OCI-LY7 (cell line): Measurements from ENCODE around the gene FCSK. TPM values are rescaled to one million over a fixed set of nuclear protein-coding genes. Genes with fewer than 3 reads are reported as not detected.
A peak's percentile ranks its signal among the peaks of the same experiment; 100 is the strongest.

Source experiments
- BruUV-seq: library from RNA; stranded (reverse); fragments of 400-500 nt; replicated peaks from 2 replicates; lab custom pipeline; 2021; lab: Mats Ljungman, UMichigan
- CTCF ChIA-PET: fragments of 300-600 bp; sonication (Branson Sonifier 250); formaldehyde crosslinking; loops from one replicate; lab custom pipeline; 2022; ENCODE audit warnings: antibody characterized with exemption; ENCODE audit not compliant: unreplicated experiment; lab: Charles Lee
- POLR2A ChIA-PET: fragments of 300-600 bp; sonication (Branson Sonifier 250); formaldehyde crosslinking; loops from one replicate; lab custom pipeline; 2022; ENCODE audit warnings: antibody characterized with exemption; lab: Charles Lee
- DNase-seq: peaks from one replicate; pipeline ENCODE4 v3.0.0-alpha.2; 2015; ENCODE audit warnings: low spot score
- H2AFZ ChIP-seq: fragments of 200-600 bp; sonication (generic), shearing (Covaris generic); 2 replicates; pipeline ENCODE4 v1.6.1; 2014; ENCODE audit warnings: mild to moderate bottlenecking, antibody characterized with exemption, low read length, moderate library complexity
- H3K27ac ChIP-seq: fragments of 200-600 bp; sonication (generic); 2 replicates; pipeline ENCODE4 v1.5.1; 2014; ENCODE audit warnings: mixed run types, low read depth, mild to moderate bottlenecking, moderate library complexity, low read length, inconsistent platforms; ENCODE audit not compliant: poor library complexity, severe bottlenecking
- H3K36me3 ChIP-seq: fragments of 200-600 bp; sonication (generic); 2 replicates; pipeline ENCODE4 v1.6.1; 2014; ENCODE audit warnings: mild to moderate bottlenecking, antibody characterized with exemption, low read length, moderate library complexity, mixed read lengths; ENCODE audit not compliant: insufficient read depth
- H3K4me1 ChIP-seq: fragments of 200-600 bp; sonication (generic); 2 replicates; pipeline ENCODE4 v1.5.1; 2014; ENCODE audit warnings: mild to moderate bottlenecking, low read length; ENCODE audit not compliant: insufficient read depth, poor library complexity, severe bottlenecking
- H3K4me2 ChIP-seq: fragments of 200-600 bp; sonication (generic); 2 replicates; pipeline ENCODE4 v1.6.1; 2014; ENCODE audit warnings: mild to moderate bottlenecking, low read length
- H3K4me3 ChIP-seq: fragments of 200-600 bp; sonication (generic); 2 replicates; pipeline ENCODE4 v1.5.1; 2014; ENCODE audit warnings: mild to moderate bottlenecking, low read depth, low read length; ENCODE audit not compliant: poor library complexity, severe bottlenecking
- H3K79me2 ChIP-seq: fragments of 200-600 bp; sonication (generic); 2 replicates; pipeline ENCODE4 v1.6.1; 2016; ENCODE audit warnings: low read depth, mild to moderate bottlenecking, low read length, moderate library complexity, mixed read lengths; ENCODE audit not compliant: insufficient read depth
- H3K9me2 ChIP-seq: fragments of 200-600 bp; sonication (generic); 2 replicates; pipeline ENCODE4 v1.6.1; 2016; ENCODE audit warnings: mild to moderate bottlenecking, low read length, mixed read lengths; ENCODE audit not compliant: insufficient read depth
- H3K9me3 ChIP-seq: fragments of 200-600 bp; sonication (generic); 2 replicates; pipeline ENCODE4 v1.6.1; 2014; ENCODE audit warnings: mild to moderate bottlenecking, mixed run types, low read length, mixed read lengths
- H4K20me1 ChIP-seq: fragments of 200-600 bp; sonication (generic); 2 replicates; pipeline ENCODE4 v1.6.1; 2014; ENCODE audit warnings: mild to moderate bottlenecking, antibody characterized with exemption, low read length, moderate library complexity, mixed read lengths; ENCODE audit not compliant: insufficient read depth
- EZH2phosphoT487 ChIP-seq: fragments of 200-600 bp; sonication (generic); IDR thresholded peaks from 2 replicates; pipeline ENCODE4 v1.6.1; 2018; ENCODE audit warnings: low read depth, borderline replicate concordance, mild to moderate bottlenecking, mixed run types, antibody characterized with exemption, low read length, moderate library complexity, mixed read lengths
- intact Hi-C: fragments of 100-400 bp; cut with micrococcal nuclease; formaldehyde crosslinking; loops from one replicate; pipeline ENCODE4 v1.10.0; 2022; ENCODE audit not compliant: unreplicated experiment
- total RNA-seq, 2 experiments: library from RNA; depleted of rRNA in 1 of 2; stranded (reverse); fragments of >200 nt in 1 of 2; shearing (Covaris generic) in 1 of 2; gene quantifications; 2 replicates each; pipeline ENCODE4 v1.2.3, GENCODE V29; 2014 to 2022
- TF ChIP-seq, protein P1 (sequence below): fragments of 200-600 bp; sonication (generic); conservative IDR thresholded peaks from 2 replicates; pipeline ENCODE4 v1.5.1; 2014; ENCODE audit warnings: mild to moderate bottlenecking, antibody characterized with exemption, low read length, moderate library complexity, mixed read lengths

The FCSK gene
- total RNA-seq, 2 experiments from 2014 or later = 6.8 to 14.3 TPM

DNA sequence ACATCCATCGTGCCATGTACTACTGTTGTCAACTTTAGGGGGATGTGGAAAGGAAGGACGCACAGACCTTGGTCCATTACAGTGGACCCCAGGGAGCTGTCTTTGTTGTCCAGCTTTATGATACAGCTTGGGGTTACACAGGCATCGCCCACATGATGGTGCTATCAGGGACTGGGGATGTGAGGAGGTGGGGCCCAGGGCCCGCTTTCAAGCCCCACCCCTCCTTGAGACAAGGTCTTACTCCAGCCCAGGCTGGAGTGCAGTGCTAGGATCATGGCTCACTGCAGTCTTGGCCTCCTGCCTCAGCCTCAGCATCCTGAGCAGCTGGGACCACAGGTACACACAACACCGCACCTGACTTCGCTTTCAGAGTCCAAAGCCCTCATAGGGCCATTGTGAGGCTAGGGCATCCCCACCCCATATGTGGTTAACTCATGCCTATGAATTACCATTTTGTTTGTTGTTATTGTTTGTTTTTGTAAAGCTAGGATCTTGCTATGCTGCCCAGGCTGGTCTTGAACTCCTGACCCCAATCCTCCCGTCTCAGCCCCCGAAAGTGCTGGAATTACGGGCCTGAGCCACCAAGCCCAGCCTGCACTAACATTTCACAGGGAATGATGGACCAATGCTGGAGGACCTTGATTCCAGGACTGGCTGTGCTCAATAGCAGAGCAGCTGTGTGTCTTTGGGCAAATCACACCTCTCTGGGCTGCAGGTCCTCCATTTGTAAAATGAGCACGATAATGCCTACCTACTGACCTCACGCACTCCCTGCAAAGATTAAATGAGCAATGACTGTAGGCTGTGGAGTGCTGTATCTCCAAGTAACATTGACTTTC lies 32.7 kb upstream of the FCSK start:
- no peak for TF ChIP-seq EZH2phosphoT487
- TF ChIP-seq, protein P1, sequence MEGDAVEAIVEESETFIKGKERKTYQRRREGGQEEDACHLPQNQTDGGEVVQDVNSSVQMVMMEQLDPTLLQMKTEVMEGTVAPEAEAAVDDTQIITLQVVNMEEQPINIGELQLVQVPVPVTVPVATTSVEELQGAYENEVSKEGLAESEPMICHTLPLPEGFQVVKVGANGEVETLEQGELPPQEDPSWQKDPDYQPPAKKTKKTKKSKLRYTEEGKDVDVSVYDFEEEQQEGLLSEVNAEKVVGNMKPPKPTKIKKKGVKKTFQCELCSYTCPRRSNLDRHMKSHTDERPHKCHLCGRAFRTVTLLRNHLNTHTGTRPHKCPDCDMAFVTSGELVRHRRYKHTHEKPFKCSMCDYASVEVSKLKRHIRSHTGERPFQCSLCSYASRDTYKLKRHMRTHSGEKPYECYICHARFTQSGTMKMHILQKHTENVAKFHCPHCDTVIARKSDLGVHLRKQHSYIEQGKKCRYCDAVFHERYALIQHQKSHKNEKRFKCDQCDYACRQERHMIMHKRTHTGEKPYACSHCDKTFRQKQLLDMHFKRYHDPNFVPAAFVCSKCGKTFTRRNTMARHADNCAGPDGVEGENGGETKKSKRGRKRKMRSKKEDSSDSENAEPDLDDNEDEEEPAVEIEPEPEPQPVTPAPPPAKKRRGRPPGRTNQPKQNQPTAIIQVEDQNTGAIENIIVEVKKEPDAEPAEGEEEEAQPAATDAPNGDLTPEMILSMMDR = no peak
- no peaks in the 10 kb centered on the region for H3K9me2 ChIP-seq
- H4K20me1 ChIP-seq = no peaks in the 10 kb centered on the region; the same call in 1 of the 2 replicates
- no TSS peak for BruUV-seq
- peak overlapping the region; percentile 37 for H3K27ac ChIP-seq
- H3K79me2 ChIP-seq = peaks cover 55% of the 10 kb centered on the region; the same call in 1 of the 2 replicates
- no peak overlapping the region for H3K4me3 ChIP-seq
- peaks cover 31% of the 10 kb centered on the region for H3K36me3 ChIP-seq
- intact Hi-C loops = no loop called here
- DNase-seq = no peak
- H3K4me2 ChIP-seq = no peak overlapping the region
- CTCF ChIA-PET = no interaction called here
- POLR2A ChIA-PET = interaction anchor here (1.4 kb wide), 1 partner anchor 32 kb away, joined by 4 read pairs; the partner anchor contains the start of gene FCSK
- H3K9me3 ChIP-seq = no peaks in the 10 kb centered on the region
- no peak overlapping the region for H2AFZ ChIP-seq
- peaks cover 64% of the 10 kb centered on the region for H3K4me1 ChIP-seq

GRCh38 chr16:70422543-70422942 lies 31.9 kb upstream of the FCSK start:
- Histone ChIP-seq H3K79me2 (peaks cover 53% of the 10 kb centered on the region; the same call in 1 of the 2 replicates), H4K20me1 (no peaks in the 10 kb centered on the region; the same call in 1 of the 2 replicates), H3K9me3 (no peaks in the 10 kb centered on the region), H3K4me1 (peaks cover 57% of the 10 kb centered on the region), H3K9me2 (no peaks in the 10 kb centered on the region), H3K36me3 (peaks cover 27% of the 10 kb centered on the region), H3K4me2 (no peak overlapping the region; the same call in 1 of the 2 replicates), H3K4me3 (no peak overlapping the region), H2AFZ (no peak overlapping the region), H3K27ac (peak overlapping the region; percentile 37)
- intact Hi-C loops = no loop called here
- TF ChIP-seq EZH2phosphoT487 = no peak
- TF ChIP-seq, protein P1 = no peak
- BruUV-seq = no TSS peak
- POLR2A ChIA-PET = interaction anchor here (0.6 to 2.0 kb wide), 3 partner anchors 11 to 117 kb away, joined by 3 to 5 read pairs (median 4); no protein-coding TSS in a partner anchor
- CTCF ChIA-PET = interaction anchor here (0.6 kb wide), 1 partner anchor 32 kb away, joined by 3 read pairs; no protein-coding TSS in a partner anchor
- DNase-seq = no peak
